Anterior cingulate cortex (tissue), 58 donors: ENCODE measurements around the gene SIL1.
"Not testable (repeated sequence)": the region's sequence is repeated elsewhere in the genome, so short reads cannot be mapped to it uniquely, and the experiment has no call there.

Experiments used
- DNase-seq, 58 donors: peaks; one replicate each; lab custom pipeline; 2025; lab: John Stamatoyannopoulos, UW

SIL1 gene

GRCh38 chr5:139197710-139198669 is at the start of gene SIL1:
SIL1 (minus strand) TSS chr5:139198368; CDS start chr5:139127843, 70,525 bp downstream.
- peak; percentile 71 to 98 (median 94) for DNase-seq

- peak in 12 of 58 donors; percentile 2 to 56 (median 13) for DNase-seq
Observed at GRCh38 chr5:139246394-139246793, 48.2 kb upstream of the SIL1 start.

- DNase-seq, result no peak
Observed at GRCh38 chr5:139245637-139246339, 47.6 kb upstream of the SIL1 start.

- no peak for DNase-seq
Observed at GRCh38 chr5:139243425-139243970, 45.3 kb upstream of the SIL1 start.

GRCh38 chr5:139241139-139241538 is 43.0 kb upstream of the SIL1 start:
- DNase-seq, result no peak

GRCh38 chr5:139236479-139236878 is 38.3 kb upstream of the SIL1 start:
- DNase-seq, result no peak

- DNase-seq, result no peak
Observed at GRCh38 chr5:139232147-139232724, 34.1 kb upstream of the SIL1 start.

- DNase-seq, result no peak
Observed at GRCh38 chr5:139228201-139228803, 30.1 kb upstream of the SIL1 start.

- no peak for DNase-seq
Observed at GRCh38 chr5:139226131-139226530, 28.0 kb upstream of the SIL1 start.

- DNase-seq, result no peak
Observed at GRCh38 chr5:139223481-139223880, 25.3 kb upstream of the SIL1 start.

- DNase-seq, result peak in 1 of 58 donors; percentile 2
Observed at GRCh38 chr5:139222346-139222745, 24.2 kb upstream of the SIL1 start.

GRCh38 chr5:139218038-139218437 is 19.9 kb upstream of the SIL1 start:
- DNase-seq, result not testable (repeated sequence)

- peak in 4 of 58 donors; percentile 7 to 32 (median 12) for DNase-seq
Observed at GRCh38 chr5:139215107-139215975, 17.2 kb upstream of the SIL1 start.

GRCh38 chr5:139214646-139215045 is 16.5 kb upstream of the SIL1 start:
- peak in 1 of 58 donors; percentile 11 for DNase-seq

- no peak for DNase-seq
Observed at GRCh38 chr5:139212906-139213305, 14.7 kb upstream of the SIL1 start.

- DNase-seq, result no peak
Observed at GRCh38 chr5:139212486-139212885, 14.3 kb upstream of the SIL1 start.

- DNase-seq, result no peak
Observed at GRCh38 chr5:139210585-139210984, 12.4 kb upstream of the SIL1 start.

- DNase-seq, result no peak
Observed at GRCh38 chr5:139207297-139208000, 9.3 kb upstream of the SIL1 start.

- no peak for DNase-seq
Observed at GRCh38 chr5:139205586-139205985, 7.4 kb upstream of the SIL1 start.
